HepG2 (cell line): ENCODE data around the gene DNAH9. TPM values are rescaled to one million over a fixed set of nuclear protein-coding genes. Genes with fewer than 3 reads are reported as not detected.

Experiments used
- ATAC-seq: fragments of 200-7000 bp; cut with Tn5 transposase; 3 replicates; pipeline ENCODE4 v1.9.1; 2020; ENCODE audit warnings: mild to moderate bottlenecking, moderate library complexity
- BruUV-seq: library from RNA; stranded (reverse); fragments of 400-500 nt; replicated peaks from 2 replicates; lab custom pipeline; 2021; lab: Mats Ljungman, UMichigan
- CTCF ChIA-PET: fragments of 300-600 bp; formaldehyde crosslinking; extraction: SDS; loops from one replicate; lab custom pipeline; 2021; ENCODE audit warnings: low total read pairs, inconsistent platforms, low intra/inter-chr PET ratio; lab: Yijun Ruan, JAX
- POLR2A ChIA-PET: fragments of 350-600 bp; sonication (Branson Sonifier 250); formaldehyde crosslinking; loops from one replicate; lab custom pipeline; 2020; ENCODE audit warnings: antibody characterized with exemption, inconsistent platforms; lab: Yijun Ruan, JAX
- DNase-seq: peaks from one replicate; pipeline ENCODE4 v3.0.0-alpha.2; 2015; ENCODE audit warnings: low spot score
- FAIRE-seq: peaks from 3 replicates; lab custom pipeline; 2011; peaks lifted over from hg19 to GRCh38; lab: Jason Lieb, UNC
- H2AFZ ChIP-seq: one replicate; pipeline ENCODE4 v1.6.1; 2011; ENCODE audit warnings: low read length, inconsistent platforms
- H3K27ac ChIP-seq: fragments of 300-600 bp; 3 replicates; pipeline ENCODE4 v1.8.0; 2011; ENCODE audit warnings: mixed run types, mild to moderate bottlenecking, mixed read lengths, low read length, inconsistent platforms; ENCODE audit not compliant: insufficient read depth; ENCODE audit errors: extremely low read length
- H3K27me3 ChIP-seq, 2 experiments: fragments of 200-600 bp in 1 of 2; 2 replicates in 1 of 2; 3 replicates in 1 of 2; pipeline versions ENCODE4 v1.6.0 to v1.8.0; 2011; ENCODE audit warnings: low read length in 2 of 2, mild to moderate bottlenecking in 2 of 2, moderate library complexity in 2 of 2, inconsistent platforms in 1 of 2; ENCODE audit not compliant: insufficient read depth in 2 of 2, control insufficient read depth in 1 of 2
- H3K36me3 ChIP-seq, 2 experiments: fragments of 200-600 bp in 1 of 2; replicated peaks in 1 of 2; 2 replicates in 1 of 2; 3 replicates in 1 of 2; pipeline versions ENCODE4 v1.5.1 to v1.8.0; 2011; ENCODE audit warnings: low read length in 2 of 2, inconsistent platforms in 1 of 2; ENCODE audit not compliant: insufficient read depth in 2 of 2, control insufficient read depth in 1 of 2
- H3K4me1 ChIP-seq: 2 replicates; pipeline ENCODE4 v1.5.1; 2012; ENCODE audit warnings: low read length, inconsistent platforms; ENCODE audit not compliant: insufficient read depth
- H3K4me2 ChIP-seq: 2 replicates; pipeline ENCODE4 v1.6.0; 2011; ENCODE audit warnings: low read depth, low read length, inconsistent platforms
- H3K4me3 ChIP-seq, 3 experiments: fragments of 200-600 bp in 1 of 3; sonication (generic), shearing (Covaris generic) in 1 of 3; replicated peaks in 1 of 3; 2 replicates each; pipeline ENCODE4 v1.5.1; 2011 to 2016; ENCODE audit warnings: low read length in 3 of 3, inconsistent platforms in 2 of 3, low read depth in 2 of 3, mild to moderate bottlenecking in 2 of 3, control low read depth in 1 of 3, mixed read lengths in 1 of 3; ENCODE audit not compliant: insufficient read depth in 1 of 3
- H3K79me2 ChIP-seq: one replicate; pipeline ENCODE4 v1.6.1; 2011; ENCODE audit warnings: low read length, inconsistent platforms; ENCODE audit not compliant: insufficient read depth
- H3K9ac ChIP-seq: 2 replicates; pipeline ENCODE4 v1.6.0; 2011; ENCODE audit warnings: mild to moderate bottlenecking, low read depth, low read length, inconsistent platforms; ENCODE audit not compliant: insufficient read depth
- H3K9me3 ChIP-seq: 2 replicates; pipeline ENCODE4 v1.5.1; 2012; ENCODE audit warnings: mild to moderate bottlenecking, low read length
- H4K20me1 ChIP-seq: 2 replicates; pipeline ENCODE4 v1.6.0; 2011; ENCODE audit warnings: inconsistent platforms, mild to moderate bottlenecking, low read length, moderate library complexity; ENCODE audit not compliant: insufficient read depth
- BHLHE40 ChIP-seq: IDR thresholded peaks from 2 replicates; pipeline ENCODE4 v1.6.1; 2011; ENCODE audit warnings: low read length, improper control_type of control experiment
- DRAP1 ChIP-seq: IDR thresholded peaks from 2 replicates; pipeline ENCODE4 v1.6.1; 2016; ENCODE audit warnings: missing genetic modification reagents, missing compliant biosample characterization
- FOXC1 ChIP-seq: sonication (generic); formaldehyde crosslinking; IDR thresholded peaks from 2 replicates; pipeline ENCODE4 v1.8.0; 2022; ENCODE audit warnings: mild to moderate bottlenecking, missing genetic modification reagents, borderline replicate concordance
- GABPB1 ChIP-seq: IDR thresholded peaks from 2 replicates; pipeline ENCODE4 v1.6.1; 2016; ENCODE audit warnings: mild to moderate bottlenecking, missing genetic modification reagents, moderate library complexity, missing compliant biosample characterization
- HOXA7 ChIP-seq: sonication (generic); formaldehyde crosslinking; IDR thresholded peaks from 2 replicates; pipeline ENCODE4 v1.8.1; 2022; ENCODE audit warnings: mild to moderate bottlenecking, missing genetic modification reagents, moderate library complexity
- KMT2A ChIP-seq: sonication (generic); formaldehyde crosslinking; IDR thresholded peaks from 2 replicates; pipeline ENCODE4 v1.4.0; 2020; ENCODE audit warnings: missing genetic modification reagents
- MAFG ChIP-seq: sonication (generic); formaldehyde crosslinking; IDR thresholded peaks from 2 replicates; pipeline ENCODE4 v1.5.1; 2020; ENCODE audit warnings: mild to moderate bottlenecking, missing genetic modification reagents
- MYNN ChIP-seq: sonication (generic); formaldehyde crosslinking; IDR thresholded peaks from 2 replicates; pipeline ENCODE4 v1.4.0; 2020; ENCODE audit warnings: mild to moderate bottlenecking, low read depth, missing genetic modification reagents
- PCBP1 ChIP-seq: fragments of 200-400 bp; formaldehyde crosslinking; IDR thresholded peaks from 2 replicates; pipeline ENCODE4 v1.6.1; 2017; ENCODE audit warnings: mild to moderate bottlenecking, low read depth, low read length, borderline replicate concordance
- PRDM10 ChIP-seq: sonication (generic); formaldehyde crosslinking; IDR thresholded peaks from 2 replicates; pipeline ENCODE4 v1.4.0; 2020; ENCODE audit warnings: low read depth, missing genetic modification reagents
- SETDB1 ChIP-seq: sonication (generic); formaldehyde crosslinking; IDR thresholded peaks from 2 replicates; pipeline ENCODE4 v1.5.1; 2020; ENCODE audit warnings: missing genetic modification reagents, mild to moderate bottlenecking, borderline replicate concordance
- U2AF2 ChIP-seq: fragments of 200-400 bp; formaldehyde crosslinking; IDR thresholded peaks from 2 replicates; pipeline ENCODE4 v1.6.1; 2017; ENCODE audit warnings: low read depth, mild to moderate bottlenecking, low read length
- ZMAT5 ChIP-seq: sonication (generic); formaldehyde crosslinking; IDR thresholded peaks from 2 replicates; pipeline ENCODE4 v1.5.0; 2020; ENCODE audit warnings: mild to moderate bottlenecking, low read depth, missing genetic modification reagents, borderline replicate concordance
- ZNF3 ChIP-seq: IDR thresholded peaks from 2 replicates; pipeline ENCODE4 v1.7.0; 2017; ENCODE audit warnings: inconsistent platforms
- ZNF605 ChIP-seq: sonication (generic); formaldehyde crosslinking; IDR thresholded peaks from 2 replicates; pipeline ENCODE4 v1.8.0; 2022; ENCODE audit warnings: mild to moderate bottlenecking, missing genetic modification reagents
- ZNF746 ChIP-seq: sonication (generic); formaldehyde crosslinking; IDR thresholded peaks from 2 replicates; pipeline ENCODE4 v1.8.0; 2022; ENCODE audit warnings: mild to moderate bottlenecking, missing genetic modification reagents
- WGBS: methylation state at CpG from one replicate; pipeline ENCODE4 v1.1.6; 2017; ENCODE audit warnings: low lambda C conversion rate; 5-methylcytosine and 5-hydroxymethylcytosine counted together
- in situ Hi-C: cut with HindIII; loops from 2 replicates; pipeline ENCODE4 v1.10.0; 2017; ENCODE audit warnings: low pct_unique_long_range_greater_than_20kb; ENCODE audit not compliant: extremely low pct_ligation_motif_present
- intact Hi-C: fragments of 100-400 bp; cut with micrococcal nuclease; formaldehyde crosslinking; loops from one replicate; pipeline ENCODE4 v1.10.0; 2022; ENCODE audit not compliant: unreplicated experiment
- polyA plus RNA-seq, 8 experiments: library from polyadenylated mRNA; depleted of rRNA in 3 of 8; stranded (reverse) in 7 of 8; unstranded in 1 of 8; fragments of >200 nt; fragmentation: Illumina TruSeq in 4 of 8; extraction: Trizol in 4 of 8; gene quantifications; 2 replicates each; pipeline versions ENCODE4 v1.2.1 to v1.2.3, GENCODE V29; 2011 to 2016; ENCODE audit warnings: low read depth in 4 of 8, missing spikeins in 1 of 8, mixed read lengths in 1 of 8; ENCODE audit not compliant: insufficient read depth in 1 of 8
- total RNA-seq, 5 experiments: library from RNA; depleted of rRNA; stranded (reverse); fragments of >200 nt; fragmentation: Illumina TruSeq; extraction: Trizol; gene quantifications; 2 replicates each; pipeline ENCODE4 v1.2.3, GENCODE V29; 2016; ENCODE audit warnings: low read depth in 1 of 5

Gene DNAH9
- total and polyA plus RNA-seq, 2 of the 13 experiments (the other 11 are each of a cell fraction or from before 2014, with no cell fraction given) = not detected

- Histone ChIP-seq H3K4me3 (no peak overlapping the region), H3K27me3 (peaks cover 0 to 3% of the 10 kb centered on the region in 2 experiments; a peak in 1 of 5 replicates), H2AFZ (no peak overlapping the region), H3K9ac (no peak overlapping the region), H3K36me3 (no peaks in the 10 kb centered on the region), H3K4me2 (no peak overlapping the region), H3K27ac (no peak overlapping the region), H3K4me1 (no peaks in the 10 kb centered on the region)
- WGBS = 25% methylated on average over 3 of the region's 11 CpGs
- no peak for DNase-seq
- FAIRE-seq = no peak
- POLR2A ChIA-PET = no interaction called here
- intact Hi-C loops = no loop called here
- no TSS peak for BruUV-seq
- TF ChIP-seq BHLHE40 (no peak), ZNF605 (CRISPR knock-in tag) (no peak)
- TF ChIP-seq, all 625 proteins: peak for 0
- no peaks in the 10 kb centered on the region for H4K20me1 ChIP-seq
- in situ Hi-C loops = no loop called here
- CTCF ChIA-PET = no interaction called here
- H3K9me3 ChIP-seq = no peaks in the 10 kb centered on the region
- H3K79me2 ChIP-seq = no peaks in the 10 kb centered on the region
- ATAC-seq = no peak
Measured at GRCh38 chr17:11744696-11745095, 146.4 kb downstream of the DNAH9 start.

- no peaks in the 10 kb centered on the region for H3K36me3 ChIP-seq
- H3K9me3 ChIP-seq = no peaks in the 10 kb centered on the region
- POLR2A ChIA-PET = no interaction called here
- no peaks in the 10 kb centered on the region for H3K79me2 ChIP-seq
- intact Hi-C loops (no loop called here), in situ Hi-C loops (no loop called here)
- no peak overlapping the region for H3K9ac ChIP-seq
- H4K20me1 ChIP-seq = no peaks in the 10 kb centered on the region
- no peak for DNase-seq
- 24% methylated on average over 7 of the region's 7 CpGs for WGBS
- no peak overlapping the region for H3K27ac ChIP-seq
- FAIRE-seq = no peak
- H3K4me1 ChIP-seq = no peaks in the 10 kb centered on the region
- H3K27me3 ChIP-seq = no peaks in the 10 kb centered on the region; a peak in 1 of 5 replicates
- H3K4me3 ChIP-seq = no peak overlapping the region
- H2AFZ ChIP-seq = no peak overlapping the region
- no TSS peak for BruUV-seq
- CTCF ChIA-PET = no interaction called here
- no peak for ATAC-seq
- no peak overlapping the region for H3K4me2 ChIP-seq
- TF ChIP-seq ZNF3 (CRISPR knock-in tag) (no peak), MAFG (no peak), FOXC1 (no peak), KMT2A (CRISPR knock-in tag) (no peak), PRDM10 (no peak), PCBP1 (no peak), ZMAT5 (CRISPR knock-in tag) (no peak), DRAP1 (no peak), MYNN (CRISPR knock-in tag) (no peak), SETDB1 (CRISPR knock-in tag) (no peak), ZNF746 (CRISPR knock-in tag) (no peak), U2AF2 (no peak), HOXA7 (CRISPR knock-in tag) (no peak), GABPB1 (no peak)
Measured at GRCh38 chr17:11747441-11747840, 149.2 kb downstream of the DNAH9 start.
